HTR-8/SVneo (cell line): Measurements from ENCODE around the gene VPS26A.
"Not testable (repeated sequence)": the region's sequence is repeated elsewhere in the genome, so short reads cannot be mapped to it uniquely, and the experiment has no call there.

Experiments
- DNase-seq: peaks from one replicate; pipeline ENCODE4 v3.0.0; 2011; ENCODE audit warnings: low spot score, mixed read lengths; ENCODE audit not compliant: insufficient read length
- FAIRE-seq: peaks from 2 replicates; lab custom pipeline; 2011; peaks lifted over from hg19 to GRCh38; lab: Jason Lieb, UNC

The VPS26A gene

DNA sequence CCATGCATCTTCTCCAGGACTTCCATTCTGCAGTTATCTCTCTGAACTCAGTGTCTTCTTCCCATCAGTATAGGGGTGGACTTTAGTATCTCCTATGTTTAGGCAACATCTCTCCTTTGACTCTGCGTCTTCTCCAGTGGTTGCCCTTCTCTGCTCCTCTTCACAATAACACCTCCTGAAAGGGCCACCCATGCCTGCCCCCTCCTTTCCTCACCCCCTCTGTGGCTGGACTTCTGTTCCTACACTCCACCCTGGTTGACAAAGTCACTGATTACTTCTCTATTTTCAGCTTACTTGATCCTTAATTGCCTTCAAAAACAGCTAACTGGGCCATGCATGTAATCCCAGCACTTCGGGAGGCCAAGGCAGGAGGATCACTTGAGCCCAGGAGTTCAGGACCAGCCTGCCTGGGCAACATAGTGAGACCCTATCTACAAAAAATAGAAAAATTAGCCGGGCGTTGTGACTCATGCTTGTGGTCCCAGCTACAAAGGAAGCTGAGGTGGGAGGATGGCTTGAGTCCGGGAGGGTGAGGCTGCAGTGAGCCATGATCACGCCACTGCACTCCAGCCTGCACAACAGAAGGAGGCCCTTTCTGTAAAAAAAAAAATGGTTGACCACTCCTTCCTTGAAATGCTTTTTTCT is 22.4 kb upstream of the VPS26A start:
- FAIRE-seq (no peak), DNase-seq (no peak)

DNA sequence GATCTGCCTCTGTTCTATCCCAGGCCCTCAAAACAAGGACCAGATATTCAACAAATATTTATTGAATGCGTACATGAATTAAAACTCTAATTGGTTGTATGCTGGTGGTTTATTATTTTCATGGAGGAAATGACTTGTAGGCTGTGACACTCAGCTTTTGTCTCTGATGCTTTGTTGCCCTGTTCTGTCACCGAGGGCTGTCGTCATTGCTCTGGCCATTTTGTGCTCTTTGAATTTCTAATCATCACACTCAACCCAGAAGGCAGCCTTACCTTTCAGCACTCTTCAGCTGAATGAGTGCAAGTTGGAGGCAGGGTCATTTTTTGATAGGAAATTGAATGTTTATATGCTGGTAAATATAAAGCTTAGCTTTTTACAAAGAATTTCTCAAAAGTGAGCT is 21.5 kb upstream of the VPS26A start:
- DNase-seq (no peak), FAIRE-seq (no peak)

DNA sequence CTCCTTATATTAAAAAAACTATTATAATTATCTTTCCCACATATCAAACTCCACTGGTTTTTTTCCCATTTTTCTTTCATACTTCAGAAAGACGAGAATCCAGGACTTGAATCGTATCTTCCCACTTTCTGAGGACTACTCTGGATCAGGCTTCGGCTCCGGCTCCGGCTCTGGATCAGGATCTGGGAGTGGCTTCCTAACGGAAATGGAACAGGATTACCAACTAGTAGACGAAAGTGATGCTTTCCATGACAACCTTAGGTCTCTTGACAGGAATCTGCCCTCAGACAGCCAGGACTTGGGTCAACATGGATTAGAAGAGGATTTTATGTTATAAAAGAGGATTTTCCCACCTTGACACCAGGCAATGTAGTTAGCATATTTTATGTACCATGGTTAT is 20.2 kb upstream of the VPS26A start:
- DNase-seq: no peak
- no peak for FAIRE-seq

DNA sequence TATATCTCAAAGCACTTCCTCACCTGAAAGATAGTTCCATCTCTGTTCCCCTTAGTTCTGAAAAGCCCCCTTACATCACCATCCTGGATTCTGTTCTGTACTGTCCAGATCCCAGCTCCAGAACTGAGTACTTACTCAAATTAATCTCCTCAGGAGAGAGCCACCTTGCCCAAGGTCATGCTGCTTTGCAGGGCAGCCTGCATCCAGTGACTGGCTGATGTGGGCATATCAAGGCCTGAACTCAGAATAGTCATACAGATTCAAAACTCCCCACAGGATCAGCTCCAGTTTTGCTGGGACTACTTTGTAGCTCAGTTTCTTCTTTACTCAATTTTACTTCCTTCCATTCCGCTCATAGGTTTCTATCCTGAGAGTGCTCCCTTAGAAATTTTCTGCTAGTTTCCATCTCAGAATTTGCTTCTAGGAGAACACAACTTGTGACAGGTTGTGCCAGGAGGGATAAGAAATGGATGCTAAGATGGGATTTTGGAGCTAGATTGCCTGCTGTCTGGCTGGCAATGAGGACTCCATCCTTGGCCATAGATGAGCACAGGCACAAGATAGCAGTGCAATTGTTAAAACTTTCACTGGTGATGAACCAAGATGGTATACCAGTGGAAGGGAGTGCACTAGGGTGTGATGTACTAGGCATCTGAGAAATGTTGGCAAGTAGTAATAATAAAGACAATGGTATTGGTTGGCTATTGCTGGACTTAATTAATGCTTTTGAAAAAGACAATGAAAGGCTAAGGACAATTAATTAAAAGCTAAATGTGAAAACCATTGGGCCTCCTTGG is 18.8 kb upstream of the VPS26A start:
- FAIRE-seq: no peak
- DNase-seq: no peak

DNA sequence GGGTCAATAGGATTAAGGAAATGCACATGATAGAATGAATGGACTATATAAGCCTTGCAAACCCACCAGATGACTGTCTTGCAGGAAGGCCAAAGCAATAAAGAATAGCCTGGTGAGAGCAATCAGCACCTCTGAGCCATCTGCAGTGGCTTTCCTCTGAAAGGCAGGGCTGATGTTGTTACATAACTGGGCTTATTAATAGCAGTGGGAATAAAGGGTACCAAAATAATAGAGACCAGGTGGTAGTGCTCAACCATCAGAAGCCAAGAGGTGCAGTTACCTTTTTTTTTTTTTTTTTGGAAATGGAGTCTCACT is 16.8 kb upstream of the VPS26A start:
- FAIRE-seq (no peak), DNase-seq (no peak)

DNA sequence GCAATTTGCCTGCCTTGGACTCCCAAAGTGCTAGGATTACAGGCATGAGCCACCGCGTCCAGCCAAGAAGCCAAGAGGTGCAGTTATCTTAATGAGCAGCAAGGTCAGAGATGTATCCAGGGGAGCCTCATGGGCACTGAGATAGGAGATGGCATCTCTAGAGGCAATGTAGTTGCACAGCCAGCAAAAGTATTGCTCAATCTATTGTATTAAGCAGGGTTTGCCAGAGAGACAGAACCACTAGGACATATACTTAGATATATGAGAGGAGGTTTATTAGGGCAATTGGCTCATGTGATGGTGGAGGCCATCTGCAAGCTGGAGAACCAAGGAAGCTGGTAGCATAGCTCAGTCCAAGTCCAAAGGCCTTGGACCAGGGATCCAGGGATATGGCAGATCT is 16.3 kb upstream of the VPS26A start:
- FAIRE-seq (no peak), DNase-seq (no peak)

DNA sequence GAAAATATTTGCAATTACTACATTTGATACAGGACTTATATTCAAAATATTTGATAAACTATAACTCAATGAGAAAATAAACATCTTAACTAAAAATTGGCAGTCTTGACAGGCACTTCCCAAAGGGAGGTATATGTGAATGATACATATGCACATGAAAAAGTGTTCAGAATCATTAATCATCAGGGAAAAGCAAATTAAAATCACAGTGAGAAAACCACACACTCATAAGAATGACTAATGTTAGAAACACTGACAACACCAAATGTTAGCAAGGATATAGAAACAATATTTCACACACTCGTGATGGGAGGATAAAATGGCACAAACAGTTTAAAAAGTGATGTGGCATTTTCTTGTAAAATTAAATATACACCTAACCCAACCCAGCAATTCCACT is 4.1 kb upstream of the VPS26A start:
- no peak for DNase-seq
- FAIRE-seq: no peak

DNA sequence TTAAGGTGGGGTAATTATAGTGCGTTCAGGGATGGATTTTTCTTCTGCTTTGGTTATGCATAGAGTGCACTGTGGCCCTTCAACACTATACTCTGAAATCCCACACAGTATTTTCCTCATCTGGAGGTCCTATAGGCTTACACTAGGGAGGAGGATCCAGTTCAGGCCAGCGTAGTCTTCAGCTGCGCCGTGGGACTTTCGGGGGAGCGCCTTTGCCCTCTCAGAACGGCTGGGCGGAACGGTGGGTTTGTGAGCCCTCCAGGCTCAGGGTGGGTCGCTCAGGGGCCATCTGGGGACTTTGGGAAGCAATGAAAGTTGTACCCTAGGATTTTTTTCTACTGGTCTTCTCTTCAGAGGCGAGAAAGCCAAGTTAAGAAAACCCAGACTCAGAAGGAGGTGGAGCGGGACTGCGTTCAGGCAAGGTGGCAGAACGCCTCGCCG is 652 bp upstream of the VPS26A start:
- FAIRE-seq (no peak), DNase-seq (peak; percentile 79)

DNA sequence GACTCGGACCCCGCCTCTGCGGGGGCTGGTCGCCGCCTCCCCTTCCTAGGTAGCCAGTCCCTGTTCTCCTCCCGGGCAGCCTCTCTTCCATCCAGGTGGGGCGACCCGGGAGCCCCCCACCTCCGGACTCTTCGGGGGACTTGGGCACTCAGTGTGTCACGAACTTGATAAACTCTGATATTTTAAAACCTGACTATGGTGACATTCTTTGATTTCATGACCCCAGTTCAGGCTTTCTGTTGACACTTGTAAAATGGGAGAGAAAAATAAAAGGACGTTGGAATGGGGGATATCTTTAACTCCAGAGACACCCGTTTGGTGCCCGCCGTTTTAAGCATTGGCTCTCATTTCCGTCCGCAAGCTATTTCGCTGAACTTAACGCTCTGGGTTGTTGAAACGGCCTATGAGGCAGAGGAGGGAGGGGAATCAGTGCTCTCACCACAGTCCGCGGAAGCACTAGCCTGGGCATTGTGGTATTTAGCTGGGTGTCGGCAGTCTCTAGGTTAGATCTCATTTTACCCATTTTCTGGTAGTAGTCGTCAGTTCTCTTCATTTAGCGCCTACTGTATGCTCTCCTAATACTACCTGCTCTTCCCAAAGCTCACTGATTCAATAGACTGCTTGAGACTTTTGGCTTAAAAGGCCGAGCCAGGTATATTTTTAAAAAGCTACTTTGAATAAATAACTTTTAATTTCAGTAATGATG is 738 bp downstream of the VPS26A start:
- peak; percentile 30 for DNase-seq
- no peak for FAIRE-seq

DNA sequence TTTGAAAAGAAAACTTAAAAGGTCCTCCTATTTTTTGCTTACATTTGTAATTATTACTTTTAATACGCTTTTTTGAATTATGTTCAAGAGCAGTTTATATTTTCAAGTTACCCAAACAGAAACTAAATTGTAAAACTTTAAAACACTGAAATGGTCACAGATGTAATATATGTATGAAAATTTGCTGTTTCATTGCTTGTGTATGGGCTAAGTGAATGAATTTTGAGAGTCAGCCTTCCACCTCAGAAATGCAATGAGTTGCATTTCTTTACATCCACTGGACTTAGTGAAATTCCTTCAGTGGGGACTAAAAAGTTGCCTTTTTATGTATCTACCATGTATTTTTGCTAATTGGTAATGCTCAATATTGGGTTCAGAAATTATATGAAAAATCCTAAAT is 1.6 kb downstream of the VPS26A start:
- FAIRE-seq: no peak
- no peak for DNase-seq

DNA sequence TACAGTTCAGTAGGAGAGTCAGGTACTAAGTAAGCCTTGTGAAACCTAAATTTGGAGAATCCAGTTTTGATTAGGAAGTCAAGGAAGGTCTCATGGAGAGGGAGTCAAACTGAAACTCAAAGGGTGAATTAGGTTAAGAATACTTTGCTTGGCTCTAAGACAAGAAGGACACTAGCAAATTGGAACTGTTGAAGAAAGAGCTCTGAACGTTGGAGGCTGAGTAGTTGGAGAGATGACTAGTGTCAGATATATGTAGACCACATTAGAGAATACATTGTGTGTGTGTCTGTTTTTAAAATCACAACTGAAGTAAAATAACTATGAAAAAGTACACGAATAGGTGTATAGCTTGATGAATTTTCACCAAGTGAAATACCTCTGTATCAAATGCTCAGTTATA is 6.3 kb downstream of the VPS26A start:
- DNase-seq (no peak), FAIRE-seq (no peak)

DNA sequence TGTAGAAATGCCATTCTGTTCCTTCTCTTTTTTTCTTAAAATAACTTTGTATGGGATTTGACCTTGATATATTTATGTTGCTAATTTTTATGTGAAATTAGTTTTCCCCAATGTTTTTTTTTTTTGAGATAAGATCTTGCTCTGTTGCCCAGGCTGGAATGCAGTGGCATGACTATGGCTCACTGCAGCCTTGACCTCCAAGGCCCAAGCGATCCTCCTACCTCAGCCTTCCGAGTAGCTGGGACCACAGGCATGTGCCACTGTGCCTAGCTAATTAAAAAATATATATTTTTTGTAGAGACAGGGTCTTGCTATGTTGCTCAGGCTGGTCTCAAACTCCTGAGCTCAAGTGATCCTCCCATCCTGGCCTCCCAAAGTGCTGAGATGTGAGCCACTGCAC is 16.0 kb downstream of the VPS26A start:
- DNase-seq (no peak), FAIRE-seq (no peak)

DNA sequence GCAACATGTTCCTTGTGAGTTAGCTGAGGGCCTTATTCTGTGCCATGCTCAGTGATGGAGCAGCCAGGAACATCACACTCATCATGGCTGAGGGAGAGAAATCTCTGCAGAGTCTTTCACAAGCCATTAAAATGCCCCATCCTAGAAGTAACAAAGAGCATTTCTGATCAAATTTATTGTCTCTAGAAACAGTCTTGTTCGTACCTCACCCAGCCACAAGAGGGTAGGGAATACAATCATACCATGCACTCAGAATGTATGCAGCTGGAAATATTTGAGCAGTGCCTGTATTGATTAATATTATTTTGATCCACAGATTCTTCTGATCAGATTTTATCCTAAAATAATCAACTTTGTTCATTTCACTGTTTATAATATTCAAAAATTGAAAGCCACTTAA is 17.3 kb downstream of the VPS26A start:
- FAIRE-seq: no peak
- no peak for DNase-seq

DNA sequence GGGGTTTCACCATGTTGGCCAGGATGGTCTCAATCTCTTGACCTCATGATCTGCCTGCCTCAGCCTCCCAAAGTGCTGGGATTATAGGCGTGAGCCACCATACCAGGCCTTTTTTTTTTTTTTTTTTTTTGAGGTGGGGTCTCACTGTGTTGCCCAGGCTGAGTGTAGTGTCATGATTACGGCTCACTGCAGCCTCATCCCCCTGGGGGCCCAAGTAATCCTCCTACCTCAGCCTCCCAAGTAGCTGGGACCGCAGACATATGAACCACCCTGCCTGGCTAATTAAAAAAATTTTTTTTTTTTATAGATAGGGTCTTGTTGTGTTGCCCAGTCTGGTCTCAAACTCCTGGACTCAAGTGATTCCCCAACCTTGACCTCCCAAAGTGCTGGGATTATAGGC is 18.1 kb downstream of the VPS26A start:
- not testable (repeated sequence) for DNase-seq, FAIRE-seq

DNA sequence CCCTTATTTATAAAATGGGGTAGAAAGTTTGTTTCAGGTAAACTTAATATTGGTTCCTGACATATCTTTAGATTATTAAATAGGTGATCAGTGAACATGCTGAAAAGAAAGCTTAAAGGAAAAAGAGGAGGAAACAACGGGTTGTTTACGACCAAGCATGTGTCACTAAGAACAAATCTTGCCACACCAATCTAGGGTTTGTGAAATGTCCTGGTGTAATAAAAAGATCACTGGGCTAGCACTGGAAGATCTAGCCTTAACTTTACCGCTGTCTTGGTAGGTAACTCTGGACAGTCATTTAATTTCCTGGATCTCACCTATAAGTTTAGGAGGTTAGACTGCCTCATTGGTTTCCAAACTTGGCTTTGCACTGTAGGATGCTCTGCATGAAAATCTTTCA is 19.0 kb downstream of the VPS26A start:
- DNase-seq (no peak), FAIRE-seq (no peak)

DNA sequence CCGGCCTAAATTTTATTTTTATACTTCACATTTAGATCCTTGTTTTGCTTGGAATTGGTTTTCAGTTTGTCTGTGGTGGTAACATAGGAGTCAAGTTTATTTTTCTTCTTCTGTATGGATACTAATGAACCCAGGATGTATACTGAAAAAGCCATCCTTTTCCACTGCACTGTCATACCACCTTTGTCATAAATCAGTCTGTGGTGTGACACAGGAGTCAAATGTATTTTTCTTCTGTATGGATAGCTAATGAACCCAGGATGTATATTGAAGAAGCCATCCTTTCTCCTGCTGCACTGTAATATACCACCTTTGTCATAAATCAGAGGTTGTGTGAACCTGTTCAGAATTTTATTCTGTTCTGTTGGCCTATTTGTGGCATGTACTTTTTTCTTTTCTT is 21.4 kb downstream of the VPS26A start:
- FAIRE-seq: no peak
- DNase-seq: no peak

DNA sequence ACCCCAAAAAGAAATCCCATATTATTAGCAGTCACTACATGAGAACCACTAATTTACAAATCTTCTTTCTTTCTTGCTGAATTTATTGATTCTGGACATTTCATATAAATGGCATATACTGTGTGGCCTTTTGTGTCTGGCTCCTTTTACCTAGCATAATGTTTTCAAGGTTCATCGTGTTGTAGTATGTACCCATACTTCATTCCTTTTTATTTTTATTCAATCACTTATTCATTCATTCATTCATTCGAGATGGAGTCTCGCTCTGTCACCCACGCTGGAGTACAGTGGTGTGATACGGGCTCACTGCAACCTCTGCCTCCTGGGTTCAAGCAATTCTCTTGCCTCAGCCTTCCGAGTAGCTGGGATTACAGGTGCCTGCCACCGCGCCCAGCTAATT is 21.9 kb downstream of the VPS26A start:
- FAIRE-seq (no peak), DNase-seq (no peak)

DNA sequence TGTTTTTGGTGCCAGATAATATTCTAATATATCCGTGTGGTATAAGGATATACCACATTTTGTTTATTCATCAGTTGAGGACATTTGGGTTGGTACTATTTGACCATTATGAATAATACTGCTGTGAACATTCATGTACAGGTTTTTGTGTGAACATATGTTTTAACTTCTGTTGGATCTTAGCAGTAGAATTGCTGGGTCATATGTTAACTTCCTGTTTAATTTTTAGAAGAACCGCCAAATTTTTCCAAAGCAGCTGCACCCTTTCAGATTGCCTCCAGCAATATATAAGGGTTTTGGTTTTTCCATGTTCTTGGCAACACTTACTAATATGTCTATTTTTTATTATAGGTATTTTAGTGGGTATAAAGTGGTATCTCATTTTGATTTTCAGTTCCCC is 22.8 kb downstream of the VPS26A start:
- DNase-seq (no peak), FAIRE-seq (no peak)

DNA sequence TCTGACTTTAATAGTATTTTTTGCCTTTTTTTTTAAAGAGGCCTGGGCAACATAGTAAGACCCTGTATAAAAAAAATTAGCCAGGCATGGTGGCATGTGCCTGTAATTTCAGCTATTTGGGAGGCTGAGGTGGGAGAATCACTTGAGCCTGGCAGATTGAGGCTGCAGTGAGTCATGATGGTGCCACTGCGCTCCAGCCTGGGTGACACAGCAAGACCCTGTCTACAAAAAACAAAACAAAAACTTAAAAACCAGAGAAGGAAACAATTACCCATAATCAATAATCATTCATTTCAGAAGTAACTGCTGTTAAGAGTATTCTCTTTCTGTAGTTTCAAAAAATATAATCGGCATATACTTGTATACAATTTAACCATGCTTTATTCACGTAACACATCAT is 28.0 kb downstream of the VPS26A start:
- no peak for FAIRE-seq

DNA sequence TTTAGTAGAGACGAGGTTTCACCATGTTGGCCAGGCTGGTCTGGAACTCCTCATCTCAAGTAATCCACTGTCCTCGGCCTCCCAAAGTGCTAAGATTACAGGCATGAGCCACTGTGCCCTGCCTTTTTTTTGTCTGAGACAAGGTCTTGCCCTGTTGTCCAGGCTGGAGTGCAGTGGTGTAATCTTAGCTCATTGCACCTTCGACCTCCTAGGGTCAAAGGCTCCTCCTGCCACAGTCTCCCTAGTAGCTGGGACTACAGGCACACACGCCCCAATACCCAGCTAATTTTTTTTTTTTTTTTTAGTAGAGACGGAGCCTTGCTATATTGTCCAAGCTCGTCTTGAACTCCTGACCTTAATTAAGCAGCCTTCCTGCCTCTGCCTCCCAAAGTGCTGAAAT is 29.2 kb downstream of the VPS26A start:
- DNase-seq (no peak), FAIRE-seq (no peak)

More for the DNA sequence above, 28.0 kb downstream of the VPS26A start:
- DNase-seq: no peak

DNA sequence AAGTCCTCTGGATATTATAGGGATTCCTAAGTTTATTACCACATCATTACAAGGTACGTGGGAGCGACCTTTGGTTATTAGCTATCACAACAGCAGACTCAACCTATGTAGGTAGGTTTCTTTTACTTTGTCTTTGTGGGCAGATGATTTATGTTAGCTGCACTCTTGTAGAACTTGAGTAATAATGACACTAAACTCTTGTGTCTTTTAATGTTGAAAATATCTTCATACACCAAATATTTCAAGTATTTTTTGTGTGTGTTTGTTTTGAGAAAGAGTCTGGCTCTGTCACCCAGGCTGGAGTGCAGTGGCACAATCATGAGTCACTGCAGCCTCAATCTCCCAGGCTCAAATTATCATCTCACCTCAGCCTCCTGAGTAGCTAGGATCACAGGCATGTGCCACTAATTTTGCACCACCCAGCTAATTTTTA is 36.8 kb downstream of the VPS26A start:
- DNase-seq (peak; percentile 24), FAIRE-seq (no peak)
